ENCODE results near the gene NDUFV2.
"Not testable (repeated sequence)": the region's sequence is repeated elsewhere in the genome, so short reads cannot be mapped to it uniquely, and the experiment has no call there.

Gene NDUFV2

GRCh38 chr18:9160014-9160413 is 57.5 kb downstream of the NDUFV2 start:
- DNase-seq: no peak

DNA sequence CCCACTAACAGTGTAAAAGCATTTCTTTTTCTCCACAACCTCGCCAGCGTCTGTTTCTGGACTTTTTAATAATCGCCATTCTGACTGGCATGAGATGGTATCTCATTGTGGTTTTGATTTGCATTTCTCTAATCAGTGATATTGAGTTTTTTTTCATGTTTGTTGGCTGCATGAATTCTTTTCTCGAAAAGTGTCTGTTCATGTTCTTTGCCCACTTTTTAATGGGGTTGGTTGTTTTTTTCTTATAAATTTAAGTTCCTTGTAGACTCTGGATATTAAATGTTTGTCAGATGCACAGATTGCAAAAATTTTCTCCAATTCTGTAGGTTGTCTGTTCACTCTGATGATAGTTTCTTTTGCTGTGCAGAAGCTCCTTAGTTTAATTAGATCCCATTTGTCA is 60.2 kb downstream of the NDUFV2 start:
- DNase-seq: not testable (repeated sequence)

DNA sequence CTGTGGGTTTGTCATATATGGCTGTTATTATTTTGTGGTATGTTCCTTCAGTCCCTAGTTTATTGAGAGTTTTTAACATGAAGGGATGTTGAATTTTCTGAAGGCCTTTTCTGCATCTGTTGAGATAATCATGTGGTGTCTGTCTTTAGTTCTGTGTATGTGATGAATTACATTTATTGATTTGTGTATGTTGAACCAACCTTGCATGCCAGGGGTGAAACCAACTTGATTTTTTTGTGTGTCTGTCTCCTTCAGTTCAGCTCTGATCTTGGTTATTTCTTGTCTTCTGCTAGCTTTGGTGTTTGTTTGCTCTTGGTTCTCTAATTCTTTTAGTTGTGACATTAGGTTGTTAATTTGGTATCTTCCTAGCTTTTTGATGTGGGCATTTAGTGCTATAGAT is 61.6 kb downstream of the NDUFV2 start:
- DNase-seq: not testable (repeated sequence)

- not testable (repeated sequence) for DNase-seq
Measured at GRCh38 chr18:9165883-9166282, 63.4 kb downstream of the NDUFV2 start.

- not testable (repeated sequence) for DNase-seq
Measured at GRCh38 chr18:9169515-9169914, 67.0 kb downstream of the NDUFV2 start.

GRCh38 chr18:9171919-9172318 is 69.4 kb downstream of the NDUFV2 start:
- DNase-seq: not testable (repeated sequence)

DNA sequence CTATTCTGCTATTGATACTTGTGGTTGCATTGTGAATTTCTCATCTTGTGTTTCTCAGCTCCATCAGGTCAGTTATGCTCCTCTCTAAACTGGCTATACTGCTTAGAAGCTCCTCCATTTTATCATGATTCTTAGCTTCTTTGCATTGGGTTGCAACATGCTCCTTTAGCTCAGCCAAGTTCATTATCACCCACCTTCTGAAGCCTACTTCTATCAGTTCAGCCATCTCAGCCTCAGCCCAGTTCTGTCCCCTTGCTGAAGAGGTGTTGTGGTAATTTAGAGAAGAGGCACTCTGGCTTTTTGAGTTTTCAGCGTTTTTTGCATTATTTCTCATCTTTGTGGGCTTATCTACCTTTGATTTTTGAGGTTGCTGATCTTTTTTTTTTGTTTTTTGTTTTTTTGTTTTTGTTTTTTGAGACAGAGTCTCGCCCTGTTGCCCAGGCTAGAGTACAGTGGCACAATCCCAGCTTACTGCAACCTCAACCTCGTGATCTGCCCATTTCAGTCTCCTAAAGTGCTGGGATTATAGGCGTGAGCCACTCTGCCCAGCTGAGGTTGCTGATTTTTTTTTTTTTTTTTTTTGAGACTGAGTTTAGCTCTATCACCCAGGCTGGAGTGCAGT is 70.1 kb downstream of the NDUFV2 start:
- DNase-seq: no peak

DNA sequence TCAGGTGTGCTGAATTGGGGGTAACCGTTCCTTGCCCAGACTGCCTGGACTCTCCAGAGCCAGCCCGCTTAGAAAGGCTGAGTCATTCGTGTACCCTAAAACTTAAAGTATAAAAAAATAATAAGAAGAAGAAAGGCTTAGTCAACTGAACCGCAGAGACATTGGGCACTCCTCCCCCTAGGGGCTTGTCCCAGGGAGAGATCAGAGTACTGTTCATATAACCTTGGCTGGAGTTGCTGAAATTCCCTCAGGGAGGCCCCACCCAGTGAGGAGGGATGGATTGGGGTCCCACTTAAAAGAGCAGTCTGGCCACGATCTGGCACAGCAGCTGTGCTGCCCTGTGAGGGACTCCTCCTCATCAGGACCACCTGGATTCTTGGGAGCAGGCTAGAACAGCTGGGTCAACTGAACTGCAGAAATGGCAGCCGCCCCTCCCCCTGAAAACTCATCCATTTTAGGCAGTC is 71.3 kb downstream of the NDUFV2 start:
- no peak for DNase-seq

DNA sequence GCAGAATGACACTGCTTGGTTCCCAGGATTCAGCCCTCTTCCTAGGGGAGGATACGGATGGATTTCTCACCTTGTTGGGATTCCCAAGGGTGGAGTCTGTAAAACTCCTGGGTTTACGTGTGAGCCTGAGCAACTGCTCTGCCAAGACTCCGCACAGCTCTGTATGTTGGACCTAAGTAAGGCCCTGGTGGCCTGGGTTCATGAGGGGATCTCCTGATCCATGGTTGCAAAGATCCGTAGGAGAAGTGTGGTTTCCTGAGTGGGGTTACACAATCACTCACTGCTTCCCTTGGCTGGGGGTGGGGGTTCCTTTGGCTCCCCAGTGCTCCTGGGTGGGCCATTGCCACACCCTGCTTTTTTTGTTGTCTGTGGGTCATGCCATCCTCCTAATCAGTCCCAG is 71.8 kb downstream of the NDUFV2 start:
- DNase-seq: no peak

- no peak for DNase-seq
Measured at GRCh38 chr18:9175115-9175514, 72.6 kb downstream of the NDUFV2 start.

GRCh38 chr18:9177031-9177430 is 74.5 kb downstream of the NDUFV2 start:
- DNase-seq: no peak

DNA sequence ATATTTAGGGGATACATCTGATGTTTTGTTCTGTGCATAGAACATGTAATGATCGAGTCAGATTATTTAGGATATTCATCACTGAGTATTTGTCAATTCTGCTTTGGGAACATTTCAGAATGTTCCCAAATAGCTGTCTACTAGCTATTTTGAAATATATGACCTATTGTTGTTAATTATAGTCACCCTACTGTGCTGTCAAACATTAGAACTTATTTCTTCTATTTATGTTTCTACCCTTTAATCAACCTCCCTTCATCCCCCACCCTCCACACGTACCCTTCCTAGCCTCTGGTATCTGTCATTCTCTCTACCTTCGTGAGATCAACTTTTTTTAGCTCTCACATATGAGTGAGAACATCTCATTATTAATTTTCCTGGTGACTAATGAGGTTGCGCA is 75.0 kb downstream of the NDUFV2 start:
- DNase-seq: no peak

GRCh38 chr18:9178557-9178956 is 76.1 kb downstream of the NDUFV2 start:
- no peak for DNase-seq

GRCh38 chr18:9181275-9181674 is 78.8 kb downstream of the NDUFV2 start:
- DNase-seq: no peak

- no peak for DNase-seq
Measured at GRCh38 chr18:9182852-9183399, 80.4 kb downstream of the NDUFV2 start.
